ENCODE results near the gene SMURF1.
A peak's percentile ranks its signal among the peaks of the same experiment; 100 is the strongest.

SMURF1 gene

DNA sequence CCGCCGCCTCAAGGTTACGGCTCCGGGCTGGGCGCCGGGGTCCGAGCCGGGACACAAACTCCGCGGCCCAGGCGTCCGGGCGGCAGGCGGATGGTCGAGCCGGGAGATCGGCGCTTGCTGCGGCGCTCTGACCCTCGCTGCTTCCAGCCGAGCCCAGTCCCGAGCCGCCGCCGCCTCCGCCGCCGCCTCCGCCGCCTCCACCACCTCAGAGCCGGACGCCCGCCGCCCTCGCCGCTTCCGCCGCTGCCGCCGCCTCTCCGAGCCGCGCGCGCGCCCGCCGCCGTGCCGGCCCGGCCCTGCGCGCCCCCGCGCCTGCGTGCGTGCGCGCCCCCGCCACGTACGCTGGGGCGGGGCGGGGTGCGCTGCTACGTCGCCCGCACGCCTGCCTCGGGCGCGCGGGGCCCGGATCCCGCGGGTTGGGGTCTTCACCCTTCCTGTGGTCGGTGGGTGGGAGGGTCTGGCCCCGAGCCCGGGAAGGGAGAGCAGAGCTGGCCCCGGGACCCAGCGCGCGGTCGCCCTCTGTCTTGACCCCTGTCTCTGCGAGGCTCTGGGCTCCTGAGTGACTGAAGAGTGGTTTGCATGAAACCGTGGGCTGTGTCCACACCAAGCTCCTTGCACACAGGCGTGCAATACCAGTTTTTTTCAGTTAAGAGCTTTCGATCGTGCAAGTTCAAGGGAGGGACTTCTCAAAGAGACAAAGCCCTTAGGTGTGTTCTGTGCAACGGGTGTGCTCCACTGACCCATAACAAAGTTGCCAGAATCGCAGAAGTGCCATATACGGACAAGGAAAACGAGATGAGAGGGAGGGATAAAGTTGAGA is at the start of gene SMURF1:
SMURF1 (minus strand) TSS at position 256 of the 820 bp plus-strand sequence. CDS start 328 bp downstream, outside the sequence.
- H3K4me1 ChIP-seq (ENCODE audit: insufficient read depth, low read length) = peaks cover 14% of the 10 kb centered on the region; the same call in 1 of the 2 replicates
- no peaks in the 10 kb centered on the region for H3K36me3 ChIP-seq (ENCODE audit: insufficient read depth, low read length)

DNA sequence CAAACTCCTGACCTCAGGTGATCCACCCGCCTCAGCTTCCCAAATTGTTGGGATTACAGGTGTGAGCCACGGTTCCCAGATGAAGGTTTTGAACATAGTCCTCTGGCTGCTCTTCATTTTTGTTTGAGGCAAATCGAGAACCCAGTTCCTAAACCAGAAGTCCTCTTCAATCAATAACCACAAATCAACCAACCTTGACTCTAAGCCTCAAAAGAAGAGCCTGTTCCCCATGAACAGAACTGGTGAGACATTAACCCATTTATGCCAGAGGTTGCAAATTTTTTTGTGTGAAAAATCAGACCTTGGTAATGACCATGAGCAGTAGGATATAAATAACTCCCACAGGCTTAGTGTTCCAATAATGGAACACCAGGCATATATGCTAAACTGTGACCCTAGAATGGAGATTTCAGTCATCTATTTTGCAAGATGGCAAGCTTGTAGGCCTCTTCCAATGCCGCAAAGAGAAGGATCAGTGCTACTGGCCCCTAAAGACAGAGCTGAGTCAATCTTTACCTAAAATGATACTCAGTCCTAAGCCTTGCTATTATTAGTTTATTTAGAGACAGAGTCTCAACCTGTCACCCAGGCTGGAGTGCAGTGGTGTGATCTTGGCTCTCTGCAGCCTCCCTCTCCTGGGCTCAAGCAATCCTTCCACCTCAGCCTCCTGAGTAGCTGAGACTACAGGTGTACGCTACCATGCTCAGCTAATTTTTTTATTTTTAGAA is 48.1 kb upstream of the SMURF1 start:
- H3K9ac ChIP-seq (ENCODE audit: low read depth, low read length) = no peak overlapping the region
- H3K9me3 ChIP-seq (ENCODE audit: control insufficient read depth, insufficient read depth, low read length) = no peaks in the 10 kb centered on the region
- H3K36me3 ChIP-seq (ENCODE audit: insufficient read depth, low read length) = no peaks in the 10 kb centered on the region
- H3K4me1 ChIP-seq (ENCODE audit: insufficient read depth, low read length) = no peaks in the 10 kb centered on the region; the same call in 1 of the 2 replicates

More for the DNA sequence above, at the start of gene SMURF1:
- Histone ChIP-seq H3K9me3 (ENCODE audit: control insufficient read depth, insufficient read depth, low read length) (no peaks in the 10 kb centered on the region), H3K9ac (ENCODE audit: low read depth, low read length) (peak within 1 kb of the TSS; percentile 76)

DNA sequence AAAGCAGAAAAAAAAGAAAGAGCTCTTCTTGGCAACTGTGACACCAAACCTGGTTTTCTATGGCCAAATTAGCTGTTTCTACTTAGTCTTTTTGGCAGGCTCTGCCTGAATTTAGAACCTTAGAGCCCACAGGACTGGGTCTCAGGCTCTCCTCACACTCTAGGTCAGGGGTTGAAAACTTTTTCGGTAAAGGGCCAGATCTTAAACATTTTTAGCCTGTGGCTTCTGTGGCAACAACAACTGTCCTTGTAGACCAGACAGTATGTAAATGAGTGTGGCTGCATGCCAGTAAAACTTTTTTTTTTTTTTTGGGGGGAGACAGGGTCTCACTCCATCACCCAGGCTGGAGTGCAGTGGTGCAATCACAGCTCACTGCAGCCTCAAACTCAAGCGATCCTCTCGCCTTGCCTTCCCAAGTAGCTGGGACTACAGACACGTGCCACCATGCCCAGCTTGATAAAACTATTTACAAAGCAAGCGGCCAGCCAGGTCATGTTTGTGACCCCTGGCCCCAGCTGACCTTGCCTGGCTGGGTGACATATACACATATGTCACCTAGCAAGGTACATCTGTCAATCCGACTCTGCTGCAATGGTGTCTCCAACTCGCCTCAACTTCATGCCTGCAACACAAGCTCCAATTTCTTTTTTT is 46.6 kb upstream of the SMURF1 start:
- Histone ChIP-seq H3K36me3 (ENCODE audit: insufficient read depth, low read length) (no peaks in the 10 kb centered on the region), H3K9ac (ENCODE audit: low read depth, low read length) (no peak overlapping the region), H3K4me1 (ENCODE audit: insufficient read depth, low read length) (no peaks in the 10 kb centered on the region), H3K9me3 (ENCODE audit: control insufficient read depth, insufficient read depth, low read length) (no peaks in the 10 kb centered on the region)

DNA sequence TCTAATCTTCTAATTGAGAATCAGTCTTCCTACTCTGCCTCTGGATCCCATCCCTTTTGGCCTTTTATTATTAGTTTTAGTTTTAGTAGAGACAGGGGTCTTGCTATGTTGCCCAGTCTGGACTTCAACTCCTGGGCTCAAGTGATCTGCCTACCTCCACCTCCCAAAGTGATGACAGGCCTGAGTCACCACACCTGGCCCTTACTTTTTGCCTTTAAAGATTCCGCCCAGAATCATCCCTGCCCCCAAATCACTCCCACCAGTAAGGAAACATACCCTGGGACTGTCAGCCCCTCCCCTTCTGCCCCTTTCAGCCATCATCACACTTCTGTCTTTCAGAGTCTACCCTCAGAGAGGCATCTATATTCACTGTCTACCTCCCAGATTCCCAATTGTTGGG is 45.3 kb upstream of the SMURF1 start:
- Histone ChIP-seq H3K9me3 (ENCODE audit: control insufficient read depth, insufficient read depth, low read length) (no peaks in the 10 kb centered on the region), H3K36me3 (ENCODE audit: insufficient read depth, low read length) (no peaks in the 10 kb centered on the region), H3K4me1 (ENCODE audit: insufficient read depth, low read length) (no peaks in the 10 kb centered on the region), H3K9ac (ENCODE audit: low read depth, low read length) (no peak overlapping the region)

DNA sequence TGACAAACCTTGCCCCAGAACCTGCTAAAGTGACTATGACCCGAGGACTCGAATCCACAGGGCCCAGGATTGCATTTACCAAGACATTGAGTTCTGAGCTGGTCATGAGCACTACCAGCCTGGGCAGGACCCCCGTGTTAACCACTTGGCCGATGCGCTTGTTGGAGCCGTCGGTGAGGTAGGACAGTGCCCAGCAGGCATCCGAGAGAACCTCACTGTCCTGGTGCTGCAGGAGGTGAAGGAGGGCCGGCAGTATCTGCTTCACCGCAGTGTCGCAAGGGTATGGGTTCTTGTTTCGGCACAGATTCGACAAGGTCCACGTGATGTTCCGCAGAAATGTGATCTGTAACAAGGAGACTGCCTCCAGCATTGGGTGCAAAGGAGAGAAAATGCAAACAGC is 44.3 kb upstream of the SMURF1 start:
- no peaks in the 10 kb centered on the region for H3K36me3 ChIP-seq (ENCODE audit: insufficient read depth, low read length)
- no peaks in the 10 kb centered on the region for H3K9me3 ChIP-seq (ENCODE audit: control insufficient read depth, insufficient read depth, low read length)
- H3K4me1 ChIP-seq (ENCODE audit: insufficient read depth, low read length) = no peaks in the 10 kb centered on the region
- no peak overlapping the region for H3K9ac ChIP-seq (ENCODE audit: low read depth, low read length)

DNA sequence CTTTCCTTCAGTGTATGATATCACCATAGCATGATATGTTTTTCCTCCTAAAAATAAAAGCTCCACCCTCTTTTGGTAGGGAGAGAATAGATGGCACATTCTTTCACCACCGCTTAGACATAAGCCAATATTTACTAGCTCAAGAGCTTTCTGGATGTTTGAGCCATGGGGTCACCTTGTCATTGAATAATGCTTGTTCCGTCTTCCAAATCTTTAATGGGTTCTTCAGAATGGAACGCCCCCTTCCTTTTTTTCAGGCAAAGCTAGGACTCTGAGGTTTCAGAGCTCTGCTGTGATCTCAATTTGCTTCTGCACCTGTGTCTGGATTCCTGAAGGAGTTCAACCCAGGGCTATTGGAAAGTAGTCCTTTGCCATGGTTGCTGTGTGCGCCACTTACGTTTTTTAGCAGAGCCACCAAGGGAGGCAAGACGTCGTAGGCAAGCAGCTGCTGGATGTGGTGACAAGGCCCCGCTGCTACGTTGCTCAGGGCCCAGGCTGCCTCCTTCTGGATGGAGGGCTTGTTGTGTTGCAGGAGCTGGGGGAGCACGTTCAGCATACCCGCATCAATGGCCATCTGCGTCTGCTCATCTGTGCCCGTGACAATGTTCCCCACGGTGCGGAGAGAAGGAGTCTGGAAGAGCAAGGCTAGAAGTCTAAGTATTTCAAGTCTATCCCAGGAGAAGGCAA is 40.8 kb upstream of the SMURF1 start:
- Histone ChIP-seq H3K9ac (ENCODE audit: low read depth, low read length) (no peak overlapping the region), H3K9me3 (ENCODE audit: control insufficient read depth, insufficient read depth, low read length) (no peaks in the 10 kb centered on the region)

DNA sequence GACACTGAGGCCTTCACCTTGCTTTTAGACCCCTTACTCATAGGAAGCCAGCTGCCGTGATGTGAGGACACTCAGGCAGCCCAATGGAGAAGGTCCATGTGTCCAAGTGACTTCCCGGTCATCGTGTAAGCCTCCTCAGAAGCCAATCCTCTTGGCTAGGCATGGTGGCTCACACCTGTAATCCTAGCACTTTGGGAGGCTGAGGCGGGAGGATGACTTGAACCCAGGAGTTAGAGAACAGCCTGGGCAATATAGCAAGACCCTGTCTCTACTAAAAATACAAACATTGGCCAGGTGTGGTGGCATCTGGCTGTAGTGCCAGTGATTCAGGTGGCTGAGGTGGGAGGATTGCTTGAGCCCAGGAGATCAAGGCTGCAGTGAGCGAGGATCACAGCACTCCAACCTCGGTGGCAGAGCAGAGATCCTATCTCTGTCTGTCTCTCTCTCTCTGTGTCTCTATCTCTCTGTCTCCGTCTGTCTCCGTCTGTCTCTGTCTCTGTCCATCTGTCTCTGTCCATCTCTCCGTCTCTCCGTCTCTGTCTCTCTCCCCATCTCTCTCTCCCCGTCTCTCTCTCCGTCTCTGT is 36.3 kb upstream of the SMURF1 start:
- Histone ChIP-seq H3K36me3 (ENCODE audit: insufficient read depth, low read length) (no peaks in the 10 kb centered on the region), H3K9me3 (ENCODE audit: control insufficient read depth, insufficient read depth, low read length) (no peaks in the 10 kb centered on the region), H3K9ac (ENCODE audit: low read depth, low read length) (no peak overlapping the region), H3K4me1 (ENCODE audit: insufficient read depth, low read length) (no peaks in the 10 kb centered on the region)

More for the DNA sequence above, 40.8 kb upstream of the SMURF1 start:
- Histone ChIP-seq H3K4me1 (ENCODE audit: insufficient read depth, low read length) (no peaks in the 10 kb centered on the region), H3K36me3 (ENCODE audit: insufficient read depth, low read length) (no peaks in the 10 kb centered on the region)

DNA sequence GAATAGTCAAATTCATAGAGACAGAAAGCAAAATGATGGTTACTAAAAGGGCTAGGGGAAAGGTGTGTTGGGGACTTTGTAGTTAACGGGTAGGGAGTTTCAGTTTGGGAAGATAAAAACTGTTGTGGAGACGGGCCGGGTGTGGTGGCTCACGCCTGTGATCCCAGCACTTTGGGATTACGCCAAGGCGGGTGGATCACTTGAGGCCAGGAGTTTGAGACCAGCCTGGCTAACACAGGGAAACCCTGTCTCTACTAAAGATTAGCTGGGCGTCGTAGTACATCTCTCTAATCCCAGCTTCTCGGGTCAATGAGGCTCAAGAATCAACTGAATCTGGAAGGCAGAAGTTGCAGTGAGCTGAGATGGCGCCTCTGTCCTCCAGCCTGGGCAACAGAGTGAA is 33.3 kb upstream of the SMURF1 start:
- H3K9ac ChIP-seq (ENCODE audit: low read depth, low read length) = no peak overlapping the region
- no peaks in the 10 kb centered on the region for H3K4me1 ChIP-seq (ENCODE audit: insufficient read depth, low read length)
- H3K36me3 ChIP-seq (ENCODE audit: insufficient read depth, low read length) = no peaks in the 10 kb centered on the region
- H3K9me3 ChIP-seq (ENCODE audit: control insufficient read depth, insufficient read depth, low read length) = no peaks in the 10 kb centered on the region

DNA sequence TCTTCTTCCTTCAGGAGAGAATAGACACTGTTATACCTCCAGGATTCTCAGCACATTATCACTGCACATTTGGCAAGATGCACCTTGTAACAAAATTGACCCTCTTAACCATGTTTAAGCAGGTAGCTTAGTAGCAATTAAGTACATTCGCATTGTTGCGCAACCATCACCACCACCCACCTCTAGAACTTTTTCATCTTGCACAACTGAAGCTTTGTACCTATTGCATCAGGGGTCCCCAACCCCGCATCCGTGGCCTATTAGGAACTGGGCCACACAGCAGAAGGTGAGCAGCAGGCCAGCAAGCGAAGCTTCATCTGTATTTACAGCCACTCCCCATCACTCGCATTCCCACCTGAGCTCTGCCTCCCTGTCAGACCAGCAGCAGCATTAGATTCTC is 29.9 kb upstream of the SMURF1 start:
- H3K9me3 ChIP-seq (ENCODE audit: control insufficient read depth, insufficient read depth, low read length) = no peaks in the 10 kb centered on the region
- no peaks in the 10 kb centered on the region for H3K36me3 ChIP-seq (ENCODE audit: insufficient read depth, low read length)
- no peaks in the 10 kb centered on the region for H3K4me1 ChIP-seq (ENCODE audit: insufficient read depth, low read length)
- no peak overlapping the region for H3K9ac ChIP-seq (ENCODE audit: low read depth, low read length)

DNA sequence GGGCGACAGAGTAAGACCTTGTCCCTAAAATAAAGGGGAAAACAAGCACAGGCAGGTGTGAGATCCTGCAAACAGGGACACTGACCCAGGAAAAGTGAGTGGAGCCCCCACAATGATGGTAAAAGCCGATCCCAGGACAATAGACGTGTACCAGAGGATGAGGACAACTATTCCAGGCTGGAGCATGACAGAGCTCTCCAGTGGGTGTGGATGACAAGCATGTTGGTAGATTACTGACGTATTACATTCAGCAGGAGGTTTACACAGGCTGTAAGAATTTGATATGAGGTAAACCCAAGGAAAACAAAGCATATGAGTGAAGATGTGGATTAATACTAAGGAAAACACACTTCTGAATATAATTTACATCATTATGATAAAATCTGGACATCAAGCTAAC is 27.8 kb upstream of the SMURF1 start:
- Histone ChIP-seq H3K4me1 (ENCODE audit: insufficient read depth, low read length) (no peaks in the 10 kb centered on the region), H3K9me3 (ENCODE audit: control insufficient read depth, insufficient read depth, low read length) (no peaks in the 10 kb centered on the region), H3K9ac (ENCODE audit: low read depth, low read length) (no peak overlapping the region), H3K36me3 (ENCODE audit: insufficient read depth, low read length) (no peaks in the 10 kb centered on the region)

DNA sequence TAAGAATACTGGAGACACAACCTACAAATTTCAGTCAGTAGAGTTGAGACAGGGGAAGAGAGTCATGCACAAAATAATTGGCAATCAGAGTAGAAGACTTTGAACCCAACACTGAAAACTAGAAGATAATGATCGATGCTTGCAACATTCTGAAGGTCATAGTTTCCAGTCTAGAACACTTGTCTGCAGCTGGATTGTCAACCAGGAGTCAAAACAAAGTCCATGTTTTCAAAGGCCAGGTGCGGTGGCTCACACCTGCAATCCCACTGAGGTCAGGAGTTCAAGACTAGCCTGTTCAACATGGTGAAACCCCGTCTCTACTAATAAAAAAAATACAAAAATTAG is 26.8 kb upstream of the SMURF1 start:
- Histone ChIP-seq H3K9ac (ENCODE audit: low read depth, low read length) (no peak overlapping the region), H3K36me3 (ENCODE audit: insufficient read depth, low read length) (no peaks in the 10 kb centered on the region), H3K4me1 (ENCODE audit: insufficient read depth, low read length) (no peaks in the 10 kb centered on the region), H3K9me3 (ENCODE audit: control insufficient read depth, insufficient read depth, low read length) (no peaks in the 10 kb centered on the region)

DNA sequence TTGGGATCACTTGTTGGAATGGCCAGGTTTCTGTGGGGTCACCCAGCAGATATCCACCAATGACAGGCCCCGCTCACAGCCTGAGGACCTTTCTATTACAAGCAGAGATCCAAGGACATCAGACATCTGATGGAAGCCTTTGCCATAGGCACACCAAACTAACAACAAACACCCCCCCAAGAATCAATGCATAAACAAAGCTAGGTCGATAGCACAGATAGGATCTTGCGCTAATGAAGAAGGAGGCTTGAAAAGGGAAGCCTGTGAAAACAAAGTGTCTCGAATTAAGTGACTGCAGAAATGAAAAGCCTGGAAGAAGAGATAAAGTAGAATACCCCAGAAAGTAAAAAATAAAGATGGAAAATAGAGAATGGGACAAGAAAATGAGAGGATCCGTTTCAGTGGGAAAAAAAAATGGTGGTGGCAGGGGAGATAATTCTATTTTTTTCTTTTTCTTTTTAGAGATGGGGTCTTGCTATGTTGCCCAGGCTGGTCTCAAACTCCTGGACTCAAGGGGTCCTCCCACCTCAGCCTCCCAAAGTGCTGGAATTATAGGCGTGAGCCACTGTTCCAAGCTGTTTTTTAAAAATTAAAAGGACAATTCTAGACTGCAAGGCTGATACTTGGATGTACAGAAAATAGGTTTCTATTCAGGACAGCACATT is 26.3 kb upstream of the SMURF1 start:
- no peaks in the 10 kb centered on the region for H3K9me3 ChIP-seq (ENCODE audit: control insufficient read depth, insufficient read depth, low read length)
- H3K4me1 ChIP-seq (ENCODE audit: insufficient read depth, low read length) = no peaks in the 10 kb centered on the region
- H3K36me3 ChIP-seq (ENCODE audit: insufficient read depth, low read length) = no peaks in the 10 kb centered on the region
- H3K9ac ChIP-seq (ENCODE audit: low read depth, low read length) = no peak overlapping the region

DNA sequence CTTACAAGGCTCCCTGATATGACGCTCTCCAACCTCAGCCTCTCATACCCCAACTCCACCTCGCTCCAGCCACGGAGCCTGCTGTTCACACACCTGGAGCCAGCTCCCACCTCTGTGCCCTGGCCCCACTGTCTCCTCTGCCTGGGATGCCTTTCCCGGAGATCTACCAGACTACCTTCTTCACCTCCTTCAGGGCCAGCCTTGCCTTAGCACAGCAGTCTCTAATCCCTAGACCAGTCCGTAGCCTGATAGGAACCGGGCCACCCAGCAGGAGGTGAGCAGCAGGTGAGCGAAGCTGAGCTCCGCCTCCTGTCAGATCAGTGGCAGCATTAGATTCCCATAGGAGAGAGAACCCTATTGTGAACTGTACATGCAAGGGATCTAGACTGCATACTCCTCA is 23.2 kb upstream of the SMURF1 start:
- H3K9ac ChIP-seq (ENCODE audit: low read depth, low read length) = no peak overlapping the region
- H3K9me3 ChIP-seq (ENCODE audit: control insufficient read depth, insufficient read depth, low read length) = no peaks in the 10 kb centered on the region
- H3K4me1 ChIP-seq (ENCODE audit: insufficient read depth, low read length) = peaks cover 7% of the 10 kb centered on the region; the same call in 1 of the 2 replicates
- H3K36me3 ChIP-seq (ENCODE audit: insufficient read depth, low read length) = no peaks in the 10 kb centered on the region

Data from ES-I3 (cell line).